WTC11 (cell line): ENCODE data around the gene TRABD2A. TPM values are rescaled to one million over a fixed set of nuclear protein-coding genes. Genes with fewer than 3 reads are reported as not detected.

ENCODE experiments used
- ATAC-seq: fragments of 200-7000 bp; cut with Tn5 transposase; 2 replicates; pipeline ENCODE4 v1.10.0; 2021; ENCODE audit warnings: mild to moderate bottlenecking, moderate library complexity
- CTCF ChIA-PET: fragments of 300-600 bp; sonication (Branson Sonifier 250); formaldehyde crosslinking; loops from one replicate; lab custom pipeline; 2021; ENCODE audit warnings: antibody characterized with exemption; lab: Charles Lee
- POLR2A ChIA-PET: fragments of 350-600 bp; sonication (Branson Sonifier 250); formaldehyde crosslinking; loops from one replicate; lab custom pipeline; 2021; ENCODE audit warnings: antibody characterized with exemption; lab: Charles Lee
- DNase-seq: peaks from one replicate; pipeline ENCODE4 v3.0.0; 2021; ENCODE audit warnings: low spot score
- H3K27ac Mint-ChIP-seq: 2 replicates; pipeline ENCODE4 v1.8.0; 2021; ENCODE audit warnings: mixed read lengths
- H3K27me3 Mint-ChIP-seq: 2 replicates; pipeline ENCODE4 v1.8.0; 2021; ENCODE audit warnings: low read depth, mild to moderate bottlenecking, moderate library complexity, mixed read lengths
- H3K36me3 Mint-ChIP-seq: 2 replicates; pipeline ENCODE4 v1.8.0; 2021; ENCODE audit warnings: mixed read lengths
- H3K4me1 Mint-ChIP-seq: 2 replicates; pipeline ENCODE4 v1.8.0; 2022; ENCODE audit warnings: mixed read lengths
- H3K4me3 Mint-ChIP-seq: 2 replicates; pipeline ENCODE4 v1.8.0; 2021; ENCODE audit warnings: mild to moderate bottlenecking, moderate library complexity, mixed read lengths
- H3K9me3 Mint-ChIP-seq: 2 replicates; pipeline ENCODE4 v1.8.0; 2021; ENCODE audit warnings: mixed read lengths
- ATF1 ChIP-seq: sonication (generic); formaldehyde crosslinking; IDR thresholded peaks from 2 replicates; pipeline ENCODE4 v1.8.1; 2023; ENCODE audit warnings: mild to moderate bottlenecking, moderate library complexity, missing genetic modification reagents
- CREB1 ChIP-seq: sonication (generic); formaldehyde crosslinking; IDR thresholded peaks from 2 replicates; pipeline ENCODE4 v1.8.0; 2023; ENCODE audit warnings: mild to moderate bottlenecking, missing genetic modification reagents
- CREM ChIP-seq: sonication (generic); formaldehyde crosslinking; IDR thresholded peaks from 2 replicates; pipeline ENCODE4 v1.8.1; 2022; ENCODE audit warnings: mild to moderate bottlenecking, missing genetic modification reagents, moderate library complexity
- ESRRA ChIP-seq: sonication (generic); formaldehyde crosslinking; IDR thresholded peaks from 2 replicates; pipeline ENCODE4 v1.8.1; 2022; ENCODE audit warnings: mild to moderate bottlenecking, missing genetic modification reagents, borderline replicate concordance
- FOXJ3 ChIP-seq: sonication (generic); formaldehyde crosslinking; IDR thresholded peaks from 2 replicates; pipeline ENCODE4 v1.9.0; 2021; ENCODE audit warnings: missing genetic modification reagents, mild to moderate bottlenecking, borderline replicate concordance
- FOXP4 ChIP-seq: sonication (generic); formaldehyde crosslinking; IDR thresholded peaks from 2 replicates; pipeline ENCODE4 v1.8.0; 2022; ENCODE audit warnings: mild to moderate bottlenecking, missing genetic modification reagents
- HMGXB4 ChIP-seq: sonication (generic); formaldehyde crosslinking; IDR thresholded peaks from 2 replicates; pipeline ENCODE4 v1.8.1; 2023; ENCODE audit warnings: mild to moderate bottlenecking, moderate library complexity, missing genetic modification reagents
- NFYB ChIP-seq: sonication (generic); formaldehyde crosslinking; conservative IDR thresholded peaks from 2 replicates; pipeline ENCODE4 v1.8.0; 2022; ENCODE audit warnings: low read depth, missing genetic modification reagents
- PRDM15 ChIP-seq: sonication (generic); formaldehyde crosslinking; IDR thresholded peaks from 2 replicates; pipeline ENCODE4 v1.8.0; 2022; ENCODE audit warnings: missing genetic modification reagents
- PREB ChIP-seq: sonication (generic); formaldehyde crosslinking; IDR thresholded peaks from 2 replicates; pipeline ENCODE4 v1.8.1; 2022; ENCODE audit warnings: mild to moderate bottlenecking, missing genetic modification reagents, moderate library complexity, borderline replicate concordance
- PRRX2 ChIP-seq: fragments of 250-450 bp; sonication (Bioruptor Pico); IDR thresholded peaks from 2 replicates; pipeline ENCODE4 v1.8.0; 2021; ENCODE audit warnings: mild to moderate bottlenecking
- STAT6 ChIP-seq: sonication (generic); formaldehyde crosslinking; conservative IDR thresholded peaks from 2 replicates; pipeline ENCODE4 v1.8.1; 2023; ENCODE audit warnings: mild to moderate bottlenecking, low read depth, missing genetic modification reagents, moderate library complexity
- TCF7 ChIP-seq: sonication (generic); formaldehyde crosslinking; IDR thresholded peaks from 2 replicates; pipeline ENCODE4 v1.8.0; 2022; ENCODE audit warnings: mild to moderate bottlenecking, low read depth, missing genetic modification reagents, moderate library complexity
- TEAD4 ChIP-seq: sonication (generic); formaldehyde crosslinking; IDR thresholded peaks from 2 replicates; pipeline ENCODE4 v1.8.0; 2022; ENCODE audit warnings: mild to moderate bottlenecking, missing genetic modification reagents
- ZNF121 ChIP-seq: sonication (generic); formaldehyde crosslinking; IDR thresholded peaks from 2 replicates; pipeline ENCODE4 v1.8.0; 2023; ENCODE audit warnings: missing genetic modification reagents
- ZNF138 ChIP-seq: sonication (generic); formaldehyde crosslinking; conservative IDR thresholded peaks from 2 replicates; pipeline ENCODE4 v1.8.1; 2022; ENCODE audit warnings: mild to moderate bottlenecking, moderate library complexity, missing genetic modification reagents
- ZNF219 ChIP-seq: sonication (generic); formaldehyde crosslinking; IDR thresholded peaks from 2 replicates; pipeline ENCODE4 v1.8.0; 2023; ENCODE audit warnings: missing genetic modification reagents, mild to moderate bottlenecking, borderline replicate concordance
- ZNF317 ChIP-seq: sonication (generic); formaldehyde crosslinking; IDR thresholded peaks from 2 replicates; pipeline ENCODE4 v1.8.1; 2023; ENCODE audit warnings: low read depth, mild to moderate bottlenecking, moderate library complexity, missing genetic modification reagents, borderline replicate concordance
- ZNF416 ChIP-seq: fragments of 250-450 bp; sonication (Bioruptor Pico); IDR thresholded peaks from 2 replicates; pipeline ENCODE4 v1.9.0; 2021; ENCODE audit warnings: mild to moderate bottlenecking, inconsistent platforms
- ZNF423 ChIP-seq: fragments of 250-450 bp; sonication (Bioruptor Pico); IDR thresholded peaks from 2 replicates; pipeline ENCODE4 v2.1.2; 2022; ENCODE audit warnings: mild to moderate bottlenecking, moderate library complexity
- total RNA-seq: library from RNA; stranded (reverse); gene quantifications from 3 replicates; pipeline ENCODE4 v1.2.3, GENCODE V29; 2021

The TRABD2A gene
- total RNA-seq, 1 experiment from 2014 or later: 12.1 TPM

- ATAC-seq (no peak), DNase-seq (no peak)
- CTCF ChIA-PET: no interaction called here
- Mint-ChIP-seq H3K27me3 (no peaks in the 10 kb centered on the region), H3K36me3 (peaks cover 16% of the 10 kb centered on the region), H3K4me3 (no peak overlapping the region), H3K4me1 (peaks cover 17% of the 10 kb centered on the region), H3K27ac (no peak overlapping the region), H3K9me3 (peaks cover 29% of the 10 kb centered on the region)
- TF ChIP-seq ATF1 (CRISPR knock-in tag) (no peak), ZNF138 (no peak), CREM (CRISPR knock-in tag) (no peak), FOXP4 (CRISPR knock-in tag) (no peak), HMGXB4 (no peak), ESRRA (CRISPR knock-in tag) (no peak), PRDM15 (no peak), FOXJ3 (CRISPR knock-in tag) (no peak), ZNF423 (CRISPR knock-in tag) (no peak), NFYB (CRISPR knock-in tag) (no peak), ZNF317 (CRISPR knock-in tag) (no peak), TCF7 (CRISPR knock-in tag) (no peak), ZNF416 (CRISPR knock-in tag) (no peak), STAT6 (CRISPR knock-in tag) (no peak), PRRX2 (CRISPR knock-in tag) (no peak), ZNF121 (no peak), PREB (CRISPR knock-in tag) (no peak), ZNF219 (CRISPR knock-in tag) (no peak), CREB1 (CRISPR knock-in tag) (no peak), TEAD4 (CRISPR knock-in tag) (no peak)
- POLR2A ChIA-PET: no interaction called here
These were observed 30.3 kb upstream of the TRABD2A start for GRCh38 chr2:84911135-84911678.
